H1 (cell line): Measurements from ENCODE around the gene RAB35. TPM values are rescaled to one million over a fixed set of nuclear protein-coding genes. Genes with fewer than 3 reads are reported as not detected.

Experiments used
- CTCF ChIA-PET: fragments of 300-600 bp; sonication (Branson Sonifier 250); formaldehyde crosslinking; loops from one replicate; lab custom pipeline; 2021; ENCODE audit not compliant: partially characterized antibody; lab: Charles Lee
- POLR2A ChIA-PET: fragments of 300-600 bp; sonication (Branson Sonifier 250); formaldehyde crosslinking; loops from one replicate; lab custom pipeline; 2021; ENCODE audit warnings: inconsistent platforms; ENCODE audit not compliant: partially characterized antibody; lab: Charles Lee
- DNase-seq, 2 experiments: peaks; one replicate each; pipeline versions ENCODE4 v3.0.0 to v3.0.0-alpha.2; 2010 to 2022; ENCODE audit warnings: low spot score in 2 of 2, low read depth in 1 of 2, mixed read lengths in 1 of 2
- FAIRE-seq: peaks from 2 replicates; lab custom pipeline; 2011; peaks lifted over from hg19 to GRCh38; lab: Jason Lieb, UNC
- H2AFZ ChIP-seq: 2 replicates; pipeline ENCODE4 v1.8.1; 2012; ENCODE audit warnings: low read length, inconsistent platforms
- H2AK5ac ChIP-seq: 2 replicates; pipeline ENCODE4 v1.6.1; 2013; ENCODE audit warnings: low read depth, low read length
- H2BK120ac ChIP-seq: replicated peaks from 2 replicates; pipeline ENCODE3; 2013; ENCODE audit warnings: low read depth, low read length, inconsistent platforms
- H2BK12ac ChIP-seq: 2 replicates; pipeline ENCODE4 v1.6.1; 2013; ENCODE audit warnings: low read depth, low read length
- H2BK15ac ChIP-seq: 2 replicates; pipeline ENCODE4 v1.6.1; 2013; ENCODE audit warnings: low read length
- H2BK20ac ChIP-seq: 2 replicates; pipeline ENCODE4 v1.6.1; 2013; ENCODE audit warnings: low read length
- H2BK5ac ChIP-seq: 2 replicates; pipeline ENCODE4 v1.6.1; 2013; ENCODE audit warnings: low read depth, low read length
- H3K14ac ChIP-seq: 2 replicates; pipeline ENCODE4 v1.6.1; 2013; ENCODE audit warnings: inconsistent platforms; ENCODE audit not compliant: insufficient read length
- H3K18ac ChIP-seq: 2 replicates; pipeline ENCODE4 v1.6.1; 2013; ENCODE audit warnings: low read length; ENCODE audit errors: extremely low read depth
- H3K23ac ChIP-seq: 2 replicates; pipeline ENCODE4 v1.6.1; 2013; ENCODE audit warnings: inconsistent platforms; ENCODE audit not compliant: insufficient read length
- H3K23me2 ChIP-seq: 2 replicates; pipeline ENCODE4 v1.6.1; 2013; ENCODE audit warnings: low read depth, low read length
- H3K27ac ChIP-seq: 2 replicates; pipeline ENCODE4 v1.6.1; 2011; ENCODE audit warnings: low read depth, low read length, inconsistent platforms
- H3K27me3 ChIP-seq, 4 experiments: replicated peaks in 1 of 4; 1 replicate in 1 of 4; 2 replicates in 3 of 4; pipeline versions ENCODE4 v1.6.1 to v1.8.1; 2011 to 2013; ENCODE audit warnings: low read length in 3 of 4, mild to moderate bottlenecking in 3 of 4, inconsistent platforms in 2 of 4, mixed read lengths in 2 of 4, moderate library complexity in 1 of 4; ENCODE audit not compliant: control insufficient read depth in 3 of 4, insufficient read depth in 3 of 4; ENCODE audit errors: extremely low read depth in 1 of 4
- H3K36me3 ChIP-seq, 4 experiments: 2 replicates each; pipeline versions ENCODE4 v1.6.1 to v1.8.1; 2011 to 2013; ENCODE audit warnings: mild to moderate bottlenecking in 4 of 4, low read length in 3 of 4, moderate library complexity in 2 of 4, control low read depth in 1 of 4, inconsistent platforms in 1 of 4; ENCODE audit not compliant: insufficient read depth in 4 of 4, control insufficient read depth in 2 of 4
- H3K4ac ChIP-seq: replicated peaks from 2 replicates; pipeline ENCODE3; 2013; ENCODE audit warnings: low read length, low read depth, mixed read lengths, inconsistent platforms; ENCODE audit not compliant: insufficient read length
- H3K4me1 ChIP-seq, 4 experiments: replicated peaks in 1 of 4; 1 replicate in 1 of 4; 2 replicates in 3 of 4; pipeline versions ENCODE4 v1.6.1 to v1.8.1; 2011 to 2013; ENCODE audit warnings: low read length in 3 of 4, inconsistent platforms in 2 of 4, mixed read lengths in 1 of 4; ENCODE audit not compliant: insufficient read depth in 4 of 4, control insufficient read depth in 3 of 4
- H3K4me2 ChIP-seq, 2 experiments: 2 replicates each; pipeline versions ENCODE4 v1.6.1 to v1.8.1; 2011 to 2013; ENCODE audit warnings: low read depth in 2 of 2, low read length in 2 of 2, control low read depth in 1 of 2, inconsistent platforms in 1 of 2, mild to moderate bottlenecking in 1 of 2; ENCODE audit not compliant: insufficient read depth in 1 of 2
- H3K4me3 ChIP-seq, 4 experiments: fragments of 200-600, 300-600 bp in 1 of 4; sonication (generic), shearing (Covaris generic), sonication (Bioruptor Twin) in 1 of 4; 2 replicates each; pipeline versions ENCODE4 v1.5.1 to v1.8.1; 2011 to 2016; ENCODE audit warnings: low read length in 4 of 4, low read depth in 3 of 4, control low read depth in 2 of 4, inconsistent platforms in 2 of 4, mild to moderate bottlenecking in 2 of 4, mixed read lengths in 1 of 4, moderate library complexity in 1 of 4; ENCODE audit not compliant: insufficient read depth in 2 of 4; ENCODE audit errors: extremely low read depth in 1 of 4
- H3K56ac ChIP-seq: replicated peaks from 2 replicates; pipeline ENCODE3; 2013; ENCODE audit warnings: low read depth, mild to moderate bottlenecking, mixed read lengths, low read length, inconsistent platforms; ENCODE audit not compliant: insufficient read length
- H3K79me1 ChIP-seq: 2 replicates; pipeline ENCODE4 v1.6.1; 2013; ENCODE audit warnings: low read depth, low read length, control low read depth
- H3K79me2 ChIP-seq, 2 experiments: 2 replicates each; pipeline versions ENCODE4 v1.6.1 to v1.8.1; 2012 to 2013; ENCODE audit warnings: low read length in 2 of 2, mild to moderate bottlenecking in 2 of 2, inconsistent platforms in 1 of 2; ENCODE audit not compliant: insufficient read depth in 2 of 2, control insufficient read depth in 1 of 2
- H3K9ac ChIP-seq, 4 experiments: replicated peaks in 1 of 4; 1 replicate in 1 of 4; 2 replicates in 3 of 4; pipeline versions ENCODE4 v1.6.1 to v1.8.1; 2011 to 2013; ENCODE audit warnings: low read depth in 3 of 4, low read length in 3 of 4, control low read depth in 2 of 4, mild to moderate bottlenecking in 2 of 4, moderate library complexity in 2 of 4, inconsistent platforms in 1 of 4; ENCODE audit errors: extremely low read depth in 1 of 4
- H3K9me3 ChIP-seq, 2 experiments: 2 replicates each; pipeline versions ENCODE4 v1.6.1 to v1.8.1; 2012 to 2013; ENCODE audit warnings: mild to moderate bottlenecking in 2 of 2, moderate library complexity in 2 of 2, control low read depth in 1 of 2, inconsistent platforms in 1 of 2, low read depth in 1 of 2, low read length in 1 of 2, mixed read lengths in 1 of 2; ENCODE audit not compliant: insufficient read depth in 2 of 2
- H4K20me1 ChIP-seq, 2 experiments: replicated peaks in 1 of 2; 2 replicates each; pipeline versions ENCODE3 to v1.8.1; 2011 to 2013; ENCODE audit warnings: inconsistent platforms in 2 of 2, low read length in 2 of 2, mild to moderate bottlenecking in 1 of 2; ENCODE audit not compliant: insufficient read depth in 2 of 2, control insufficient read depth in 1 of 2
- H4K5ac ChIP-seq: 2 replicates; pipeline ENCODE4 v1.6.1; 2013; ENCODE audit warnings: low read length, low read depth, mixed read lengths, inconsistent platforms; ENCODE audit not compliant: insufficient read length
- H4K8ac ChIP-seq: 2 replicates; pipeline ENCODE4 v1.8.0; 2013; ENCODE audit warnings: mild to moderate bottlenecking, moderate library complexity, low read length, inconsistent platforms; ENCODE audit not compliant: insufficient read depth; ENCODE audit errors: extremely low read depth
- H4K91ac ChIP-seq: replicated peaks from 2 replicates; pipeline ENCODE3; 2013; ENCODE audit warnings: low read length, mixed read lengths, inconsistent platforms; ENCODE audit not compliant: insufficient read length
- ASH2L ChIP-seq: fragments of 200-600, 300-600 bp; sonication (generic); IDR thresholded peaks from one replicate; pipeline ENCODE4 v1.7.1; 2017; ENCODE audit warnings: low read length
- BACH1 ChIP-seq: IDR thresholded peaks from 2 replicates; pipeline ENCODE4 v1.6.1; 2012; ENCODE audit warnings: low read length, improper control_type of control experiment
- EP300 ChIP-seq, 2 experiments: IDR thresholded peaks; 1 replicate in 1 of 2; 2 replicates in 1 of 2; pipeline ENCODE4 v1.6.1; 2011 to 2012; ENCODE audit warnings: low read depth in 2 of 2, low read length in 2 of 2, mild to moderate bottlenecking in 2 of 2, borderline replicate concordance in 1 of 2, inconsistent platforms in 1 of 2, moderate library complexity in 1 of 2
- NANOG ChIP-seq: IDR thresholded peaks from 2 replicates; pipeline ENCODE4 v1.6.1; 2011; ENCODE audit warnings: low read length, low read depth, mild to moderate bottlenecking, inconsistent platforms; ENCODE audit not compliant: insufficient read depth, poor library complexity, severe bottlenecking
- RFX5 ChIP-seq: IDR thresholded peaks from 2 replicates; pipeline ENCODE4 v1.6.1; 2011; ENCODE audit warnings: low read depth, low read length, improper control_type of control experiment, borderline replicate concordance
- SAP30 ChIP-seq: fragments of 300-600 bp; sonication (generic); IDR thresholded peaks from 2 replicates; pipeline ENCODE4 v1.7.1; 2012; ENCODE audit warnings: low read length, moderate library complexity, mild to moderate bottlenecking, inconsistent platforms; ENCODE audit not compliant: insufficient read depth, insufficient replicate concordance
- TCF12 ChIP-seq: IDR thresholded peaks from 2 replicates; pipeline ENCODE4 v1.6.1; 2011; ENCODE audit warnings: low read depth, mild to moderate bottlenecking, low read length
- ZNF274 ChIP-seq: IDR thresholded peaks from 2 replicates; pipeline ENCODE4 v1.7.0; 2012; ENCODE audit warnings: low read length, borderline replicate concordance; ENCODE audit errors: extremely low read depth
- WGBS, 2 experiments: shearing (Covaris generic) in 1 of 2; methylation state at CpG; one replicate each; pipeline versions ENCODE4 v1.1.6 to v1.1.7; 2013 to 2015; ENCODE audit warnings: low lambda C conversion rate in 2 of 2, mixed read lengths in 2 of 2, inconsistent platforms in 1 of 2, low coverage in 1 of 2, missing lambda C conversion rate in 1 of 2; ENCODE audit not compliant: insufficient replicate concordance in 2 of 2, insufficient coverage in 1 of 2, insufficient read length in 1 of 2; ENCODE audit errors: extremely low coverage in 1 of 2, missing lambda C conversion rate in 1 of 2; 5-methylcytosine and 5-hydroxymethylcytosine counted together
- polyA plus RNA-seq, 7 experiments: library from polyadenylated mRNA; depleted of rRNA in 3 of 7; stranded (reverse) in 5 of 7; unstranded in 2 of 7; fragments of >200 nt in 5 of 7; fragments of 200-250 nt in 2 of 7; gene quantifications; 1 replicate in 5 of 7; 2 replicates in 1 of 7; 4 replicates in 1 of 7; pipeline versions ENCODE4 v1.2.1 to v1.2.3, GENCODE V29; 2011 to 2013; ENCODE audit warnings: missing spikeins in 2 of 7, mixed read lengths in 2 of 7
- total RNA-seq: library from RNA; stranded (reverse); fragmentation: NEBNext Ultra II Directional; extraction: Animal tissue kit (Norgen Biotek cat#: 25700); gene quantifications from 2 replicates; pipeline ENCODE4 v1.2.1, GENCODE V29; 2021

The RAB35 gene
- total and polyA plus RNA-seq, 2 of the 8 experiments (the other 6 are each of a cell fraction or from before 2014, with no cell fraction given), result 33.4 to 39.0 TPM

GRCh38 chr12:120066341-120066740 is 50.2 kb downstream of the RAB35 start:
- H3K79me1 ChIP-seq, result no peaks in the 10 kb centered on the region
- peaks cover 0 to 3% (median 0%) of the 10 kb centered on the region in 4 experiments; a peak in 2 of 8 replicates for H3K36me3 ChIP-seq
- no peak overlapping the region for H2AFZ ChIP-seq
- H2AK5ac ChIP-seq, result no peak overlapping the region
- no peaks in the 10 kb centered on the region for H3K9me3 ChIP-seq
- H4K8ac ChIP-seq, result no peak overlapping the region
- no peak overlapping the region for H3K56ac ChIP-seq
- no peak overlapping the region for H4K5ac ChIP-seq
- no peak overlapping the region for H4K91ac ChIP-seq
- H3K9ac ChIP-seq, result no peak overlapping the region
- no peaks in the 10 kb centered on the region for H4K20me1 ChIP-seq
- H3K27me3 ChIP-seq, result no peaks in the 10 kb centered on the region
- H3K4ac ChIP-seq, result no peak overlapping the region
- H3K14ac ChIP-seq, result no peak overlapping the region
- no peak overlapping the region for H2BK12ac ChIP-seq
- no peak overlapping the region for H2BK15ac ChIP-seq
- DNase-seq (no peak), FAIRE-seq (no peak)
- no peak overlapping the region for H3K18ac ChIP-seq
- no peak overlapping the region for H2BK20ac ChIP-seq
- ChIA-PET POLR2A (interaction anchor here (1.0 kb wide), 1 partner anchor 50 kb away, joined by 3 read pairs; no protein-coding TSS in a partner anchor), CTCF (interaction anchor here (0.5 to 0.8 kb wide), 2 partner anchors 21 to 121 kb away, joined by 3 read pairs; no protein-coding TSS in a partner anchor)
- H3K4me2 ChIP-seq, result no peak overlapping the region
- no peak overlapping the region for H2BK120ac ChIP-seq
- WGBS, 2 experiments, result 98% methylated on average over 2 of the region's 2 CpGs; no CpG with 5 or more reads in 1 of the 2 experiments
- peaks cover 0 to 4% (median 1%) of the 10 kb centered on the region in 4 experiments; a peak in 2 of 7 replicates for H3K4me1 ChIP-seq
- H3K23ac ChIP-seq, result no peak overlapping the region
- H2BK5ac ChIP-seq, result no peak overlapping the region
- H3K4me3 ChIP-seq, result no peak overlapping the region
- H3K27ac ChIP-seq, result no peak overlapping the region
- no peaks in the 10 kb centered on the region for H3K23me2 ChIP-seq
- no peaks in the 10 kb centered on the region for H3K79me2 ChIP-seq
- TF ChIP-seq RFX5, result no peak
- TF ChIP-seq NANOG, result no peak
- TF ChIP-seq TCF12, result no peak
- no peak for TF ChIP-seq BACH1
- no peak for TF ChIP-seq EP300 (IDR thresholded peaks at IDR 0.05; ENCODE audit: borderline replicate concordance in 1 of 2, low read depth in 2 of 2, low read length in 2 of 2)
- TF ChIP-seq ZNF274, result no peak
- TF ChIP-seq ASH2L, result no peak
- no peak for TF ChIP-seq SAP30
